ENCODE data around the gene SPINT3.
"Not testable (repeated sequence)": the region's sequence is repeated elsewhere in the genome, so short reads cannot be mapped to it uniquely, and the experiment has no call there.

The SPINT3 gene

DNA sequence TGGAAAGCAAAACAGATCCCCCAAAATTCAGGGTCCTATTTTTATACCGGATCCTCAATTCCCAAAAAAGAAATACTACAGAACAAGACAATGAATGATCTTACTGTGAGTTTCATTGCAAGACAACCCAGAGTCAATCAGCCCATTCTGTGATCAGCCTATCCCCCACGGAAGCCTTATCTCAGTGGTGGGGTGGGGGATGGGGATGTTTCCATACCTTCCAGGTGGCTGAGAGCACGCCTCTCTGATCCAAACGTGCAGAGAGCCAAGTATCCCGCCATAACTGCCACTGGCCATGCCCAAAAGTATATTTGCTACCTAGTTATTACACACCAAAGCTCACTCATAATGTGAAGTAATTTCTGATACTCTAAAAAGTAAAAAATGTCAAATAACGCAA is 30.7 kb downstream of the SPINT3 start:
- no peak overlapping the region for H3K27ac ChIP-seq
- ChIA-PET CTCF (interaction anchor here (0.8 kb wide), 1 partner anchor 19 kb away, joined by 3 read pairs; no protein-coding TSS in a partner anchor), POLR2A (ENCODE audit: low non-redundant PET) (no interaction called here)

DNA sequence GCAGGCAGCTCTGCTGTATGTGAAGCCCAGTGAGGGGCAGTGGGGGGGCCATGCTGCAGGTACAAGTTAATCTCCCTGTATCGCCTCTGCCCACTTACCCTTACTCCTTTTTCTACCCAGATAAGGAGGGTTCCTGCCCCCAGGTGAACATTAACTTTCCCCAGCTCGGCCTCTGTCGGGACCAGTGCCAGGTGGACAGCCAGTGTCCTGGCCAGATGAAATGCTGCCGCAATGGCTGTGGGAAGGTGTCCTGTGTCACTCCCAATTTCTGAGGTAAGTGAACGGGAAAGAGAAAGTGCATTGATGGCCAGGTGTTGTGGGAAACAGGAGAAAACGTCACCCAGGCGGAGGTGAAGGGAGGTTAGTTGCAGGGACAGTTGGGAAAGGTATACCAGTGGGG is 35.6 kb downstream of the SPINT3 start:
- TF ChIP-seq, protein P1, sequence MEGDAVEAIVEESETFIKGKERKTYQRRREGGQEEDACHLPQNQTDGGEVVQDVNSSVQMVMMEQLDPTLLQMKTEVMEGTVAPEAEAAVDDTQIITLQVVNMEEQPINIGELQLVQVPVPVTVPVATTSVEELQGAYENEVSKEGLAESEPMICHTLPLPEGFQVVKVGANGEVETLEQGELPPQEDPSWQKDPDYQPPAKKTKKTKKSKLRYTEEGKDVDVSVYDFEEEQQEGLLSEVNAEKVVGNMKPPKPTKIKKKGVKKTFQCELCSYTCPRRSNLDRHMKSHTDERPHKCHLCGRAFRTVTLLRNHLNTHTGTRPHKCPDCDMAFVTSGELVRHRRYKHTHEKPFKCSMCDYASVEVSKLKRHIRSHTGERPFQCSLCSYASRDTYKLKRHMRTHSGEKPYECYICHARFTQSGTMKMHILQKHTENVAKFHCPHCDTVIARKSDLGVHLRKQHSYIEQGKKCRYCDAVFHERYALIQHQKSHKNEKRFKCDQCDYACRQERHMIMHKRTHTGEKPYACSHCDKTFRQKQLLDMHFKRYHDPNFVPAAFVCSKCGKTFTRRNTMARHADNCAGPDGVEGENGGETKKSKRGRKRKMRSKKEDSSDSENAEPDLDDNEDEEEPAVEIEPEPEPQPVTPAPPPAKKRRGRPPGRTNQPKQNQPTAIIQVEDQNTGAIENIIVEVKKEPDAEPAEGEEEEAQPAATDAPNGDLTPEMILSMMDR (conservative IDR thresholded peaks at IDR 0.05; ENCODE audit: low read depth), result no peak
- ChIA-PET POLR2A (ENCODE audit: low non-redundant PET) (no interaction called here), CTCF (interaction anchor here (0.6 to 1.4 kb wide), 3 partner anchors 9 to 374 kb away, joined by 3 read pairs; no protein-coding TSS in a partner anchor)
- no peak overlapping the region for H3K27ac ChIP-seq
- DNase-seq (ENCODE audit: low spot score), result no peak

More for the DNA sequence above, 30.7 kb downstream of the SPINT3 start:
- DNase-seq (ENCODE audit: low spot score), result no peak
- TF ChIP-seq, protein P1 (conservative IDR thresholded peaks at IDR 0.05; ENCODE audit: low read depth), result no peak

DNA sequence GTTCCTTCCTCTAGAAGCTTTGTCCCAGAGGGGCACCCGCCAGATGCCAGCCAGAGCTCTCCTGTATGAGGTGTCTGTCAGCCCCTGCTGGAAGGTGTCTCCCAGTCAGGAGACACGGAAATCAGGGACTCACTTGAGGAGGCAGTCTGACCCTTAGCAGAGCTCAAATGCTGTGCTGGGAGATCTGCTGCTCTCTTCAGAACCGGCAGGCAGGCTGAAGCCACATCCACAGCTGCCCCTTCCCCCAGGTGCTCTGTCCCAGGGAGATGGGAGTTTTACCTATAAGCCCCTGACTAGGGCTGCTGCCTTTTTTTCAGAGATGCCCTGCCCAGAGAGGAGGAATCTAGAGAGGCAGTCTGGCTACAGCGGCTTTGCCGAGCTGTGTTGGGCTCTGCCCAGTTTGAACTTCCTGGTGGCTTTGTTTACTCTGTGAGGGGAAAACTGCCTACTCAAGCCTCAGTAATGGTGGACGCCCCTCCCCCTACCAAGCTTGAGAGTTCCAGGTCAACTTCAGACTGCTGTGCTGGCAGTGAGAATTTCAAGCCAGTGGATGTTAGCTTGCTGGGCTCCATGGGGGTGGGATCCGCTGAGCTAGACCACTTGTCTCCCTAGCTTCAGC is 37.8 kb downstream of the SPINT3 start:
- H3K27ac ChIP-seq; POLR2A ChIA-PET (ENCODE audit: low non-redundant PET); DNase-seq (ENCODE audit: low spot score): not testable (repeated sequence)
- CTCF ChIA-PET, result interaction anchor here (0.6 kb wide), 2 partner anchors 369 to 860 kb away, joined by 3 read pairs; no protein-coding TSS in a partner anchor

DNA sequence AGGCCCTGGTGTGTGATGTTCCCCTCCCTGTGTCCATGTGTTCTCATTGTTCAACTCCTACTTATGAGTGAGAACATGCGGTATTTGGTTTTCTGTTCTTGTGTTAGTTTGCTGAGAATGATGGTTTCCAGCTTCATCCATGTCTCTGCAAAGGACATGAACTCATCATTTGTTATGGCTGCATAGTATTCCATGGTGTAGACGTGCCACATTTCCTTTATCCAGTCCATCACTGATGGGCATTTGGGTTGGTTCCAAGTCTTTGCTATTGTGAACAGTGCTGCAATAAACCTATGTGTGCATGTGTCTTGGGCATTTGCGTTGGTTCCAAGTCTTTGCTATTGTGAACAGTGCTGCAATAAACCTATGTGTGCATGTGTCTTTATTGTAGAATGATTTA is 43.1 kb downstream of the SPINT3 start:
- CTCF ChIA-PET, result interaction anchor here (0.7 kb wide), 1 partner anchor 13 kb away, joined by 4 read pairs; no protein-coding TSS in a partner anchor
- POLR2A ChIA-PET (ENCODE audit: low non-redundant PET); DNase-seq (ENCODE audit: low spot score); H3K27ac ChIP-seq: not testable (repeated sequence)

DNA sequence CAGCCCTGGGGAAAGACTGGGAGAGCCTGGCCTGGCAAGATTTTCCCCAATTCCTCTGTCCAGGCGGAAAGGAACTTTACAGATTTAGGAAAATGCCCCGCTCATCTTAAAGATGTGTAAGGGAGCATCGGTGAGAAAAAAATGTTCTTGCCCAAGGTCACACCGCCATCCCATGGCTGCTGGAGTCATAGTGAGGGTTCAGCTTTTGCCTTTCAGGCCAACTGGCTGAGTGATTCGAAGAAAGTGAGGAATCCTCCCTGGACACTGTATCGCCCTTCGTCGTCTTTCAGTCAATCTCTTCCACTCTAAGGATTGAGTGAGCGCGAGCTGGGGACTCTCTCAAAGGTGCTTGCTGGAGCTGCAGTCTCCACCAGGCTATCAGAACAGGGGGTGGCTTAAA is 44.5 kb downstream of the SPINT3 start:
- no peak overlapping the region for H3K27ac ChIP-seq
- ChIA-PET POLR2A (ENCODE audit: low non-redundant PET) (no interaction called here), CTCF (interaction anchor here (0.6 to 1.8 kb wide), 3 partner anchors 12 to 428 kb away, joined by 3 to 6 read pairs (median 3); no protein-coding TSS in a partner anchor)
- no peak for DNase-seq (ENCODE audit: low spot score)
- TF ChIP-seq, protein P1 (conservative IDR thresholded peaks at IDR 0.05; ENCODE audit: low read depth), result no peak

DNA sequence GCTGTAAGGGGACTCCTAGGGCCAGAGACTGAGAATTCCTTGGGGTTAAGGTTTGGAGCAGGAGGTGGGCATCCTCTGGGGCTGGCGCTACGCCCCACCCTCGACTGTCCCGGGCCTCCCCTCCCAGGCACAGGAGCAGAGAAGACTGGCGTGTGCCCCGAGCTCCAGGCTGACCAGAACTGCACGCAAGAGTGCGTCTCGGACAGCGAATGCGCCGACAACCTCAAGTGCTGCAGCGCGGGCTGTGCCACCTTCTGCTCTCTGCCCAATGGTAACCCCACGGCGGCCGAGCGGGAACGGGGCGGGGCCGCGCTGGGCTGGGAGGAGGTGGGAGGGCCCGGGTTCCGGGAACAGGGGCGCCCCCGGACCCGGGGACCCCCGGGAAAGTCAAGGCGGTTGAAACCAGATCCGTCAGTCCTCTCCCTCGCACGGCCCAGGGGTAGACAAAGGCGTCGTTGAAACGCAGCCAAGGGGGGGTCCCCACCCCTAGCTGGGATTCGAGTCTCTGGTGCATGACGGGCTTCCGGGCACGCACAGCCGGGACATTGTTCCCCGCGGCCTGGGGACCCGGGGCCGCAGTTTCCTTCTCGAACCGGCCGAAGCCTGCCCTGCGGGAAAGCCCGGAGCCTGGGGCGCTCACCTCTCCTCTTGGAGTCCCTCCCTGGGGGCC is 45.0 kb downstream of the SPINT3 start:
- CTCF ChIA-PET, result interaction anchor here (0.6 to 1.8 kb wide), 7 partner anchors 9 to 180 kb away, joined by 3 to 6 read pairs (median 3); no protein-coding TSS in a partner anchor
- POLR2A ChIA-PET (ENCODE audit: low non-redundant PET), result no interaction called here
- no peak for DNase-seq (ENCODE audit: low spot score)
- no peak overlapping the region for H3K27ac ChIP-seq
- TF ChIP-seq, protein P1 (conservative IDR thresholded peaks at IDR 0.05; ENCODE audit: low read depth), result no peak

DNA sequence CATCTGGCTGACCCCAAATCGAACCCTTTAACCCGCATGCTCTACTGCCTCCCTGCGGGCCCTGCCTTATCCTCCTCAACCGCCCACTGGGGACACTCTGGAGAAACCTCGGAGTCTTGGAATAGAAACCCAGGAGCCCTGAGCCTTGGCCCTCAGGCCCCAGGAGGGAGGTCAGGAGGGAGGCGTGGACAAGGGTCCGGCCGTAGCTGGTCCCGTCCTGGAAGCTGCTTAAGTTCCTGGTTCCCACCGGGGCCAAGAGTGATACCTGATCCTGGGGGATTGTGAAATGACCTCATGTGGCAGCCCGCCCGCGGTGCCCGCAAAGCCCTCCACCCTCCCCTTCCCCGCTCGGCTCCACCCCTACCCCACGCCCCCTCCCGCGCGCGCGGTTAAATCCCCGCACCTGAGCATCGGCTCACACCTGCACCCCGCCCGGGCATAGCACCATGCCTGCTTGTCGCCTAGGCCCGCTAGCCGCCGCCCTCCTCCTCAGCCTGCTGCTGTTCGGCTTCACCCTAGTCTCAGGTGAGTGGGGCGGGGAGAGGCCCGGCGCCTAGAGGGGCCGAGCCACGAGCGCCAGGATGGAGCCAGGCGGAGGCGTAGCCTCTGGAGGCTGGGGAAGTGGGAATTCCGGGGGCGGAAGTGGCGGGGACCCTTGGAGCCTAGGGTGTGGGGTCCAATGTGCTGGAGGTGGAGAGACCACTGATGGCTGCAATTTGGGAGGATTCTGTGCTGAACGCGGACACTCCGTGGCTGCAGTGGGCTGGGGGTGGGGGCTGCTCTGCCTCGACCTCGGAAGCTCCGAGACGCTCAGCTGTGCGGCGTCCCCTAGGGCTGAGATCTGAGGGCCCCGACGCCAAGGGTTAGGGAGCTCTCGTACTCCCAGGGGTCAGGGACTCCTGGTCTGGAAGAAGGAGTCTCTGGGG is 45.8 kb downstream of the SPINT3 start, which contains the start of gene WFDC2:
Gene WFDC2, plus strand, starts transcription at position 418 of the 926 bp plus-strand sequence. Its CDS starts 29 bp downstream, at position 447.
- POLR2A ChIA-PET (ENCODE audit: low non-redundant PET), result no interaction called here
- CTCF ChIA-PET, result interaction anchor here (0.6 to 1.8 kb wide), 7 partner anchors 10 to 287 kb away, joined by 3 to 6 read pairs (median 4); no protein-coding TSS in a partner anchor
- no peak for DNase-seq (ENCODE audit: low spot score)

More for the DNA sequence above, 45.8 kb downstream of the SPINT3 start, which contains the start of gene WFDC2:
- TF ChIP-seq, protein P1 (conservative IDR thresholded peaks at IDR 0.05; ENCODE audit: low read depth), result no peak
- H3K27ac ChIP-seq, result no peak within 1 kb of the TSS
